OCI-LY1 (cell line): ENCODE data around the gene PRRC2B.

ENCODE experiments used
- H2AFZ ChIP-seq: fragments of 200-600 bp; sonication (generic), shearing (Covaris generic); 2 replicates; pipeline ENCODE4 v1.6.0; 2014; ENCODE audit warnings: antibody characterized with exemption, mild to moderate bottlenecking, low read length
- H3F3A ChIP-seq: fragments of 200-600 bp; sonication (generic), shearing (Covaris generic); 2 replicates; pipeline ENCODE4 v1.6.0; 2014; ENCODE audit warnings: mild to moderate bottlenecking, antibody characterized with exemption, low read length, moderate library complexity; ENCODE audit not compliant: insufficient read depth
- H3K27ac ChIP-seq: fragments of 200-600 bp; sonication (generic); 2 replicates; pipeline ENCODE4 v1.5.1; 2014; ENCODE audit warnings: low read length, mixed run types, mild to moderate bottlenecking, low read depth; ENCODE audit not compliant: poor library complexity, severe bottlenecking
- H3K27me3 ChIP-seq: fragments of 200-600 bp; sonication (generic); 2 replicates; pipeline ENCODE4 v1.6.0; 2014; ENCODE audit warnings: antibody characterized with exemption, mild to moderate bottlenecking, low read length, moderate library complexity; ENCODE audit not compliant: insufficient read depth
- H3K36me3 ChIP-seq: fragments of 200-600 bp; sonication (generic); 2 replicates; pipeline ENCODE4 v1.6.1; 2014; ENCODE audit warnings: mild to moderate bottlenecking, antibody characterized with exemption, low read length, moderate library complexity, mixed read lengths; ENCODE audit not compliant: insufficient read depth
- H3K4me1 ChIP-seq: fragments of 200-600 bp; sonication (generic); 2 replicates; pipeline ENCODE4 v1.5.1; 2014; ENCODE audit warnings: mild to moderate bottlenecking, low read length, moderate library complexity; ENCODE audit not compliant: insufficient read depth, severe bottlenecking
- H3K4me2 ChIP-seq: fragments of 200-600 bp; sonication (generic), shearing (Covaris generic); 2 replicates; pipeline ENCODE4 v1.6.1; 2014; ENCODE audit warnings: low read length
- H3K4me3 ChIP-seq: fragments of 200-600 bp; sonication (generic); 2 replicates; pipeline ENCODE4 v1.5.1; 2014; ENCODE audit warnings: low read length, low read depth, mild to moderate bottlenecking, mixed read lengths; ENCODE audit not compliant: poor library complexity, severe bottlenecking
- H3K79me2 ChIP-seq: fragments of 200-600 bp; shearing (Covaris generic); 2 replicates; pipeline ENCODE4 v1.6.1; 2016; ENCODE audit warnings: mixed run types, low read length, mixed read lengths; ENCODE audit not compliant: insufficient read depth
- H3K9ac ChIP-seq: fragments of 200-600 bp; sonication (generic), shearing (Covaris generic); 2 replicates; pipeline ENCODE4 v1.6.1; 2014; ENCODE audit warnings: mild to moderate bottlenecking, low read length, mixed read lengths
- H3K9me2 ChIP-seq: fragments of 200-600 bp; sonication (generic), shearing (Covaris generic); 2 replicates; pipeline ENCODE4 v1.6.1; 2014; ENCODE audit warnings: low read depth, mild to moderate bottlenecking, low read length, mixed read lengths
- H3K9me3 ChIP-seq: fragments of 200-600 bp; shearing (Covaris generic); 2 replicates; pipeline ENCODE4 v1.6.1; 2014; ENCODE audit warnings: low read length, mixed read lengths
- H4K20me1 ChIP-seq: fragments of 200-600 bp; sonication (generic), shearing (Covaris generic); 2 replicates; pipeline ENCODE4 v1.6.0; 2016; ENCODE audit warnings: mild to moderate bottlenecking, low read length; ENCODE audit not compliant: insufficient read depth
- EZH2 ChIP-seq: fragments of 200-600 bp; sonication (generic), shearing (Covaris generic); IDR thresholded peaks from 2 replicates; pipeline ENCODE4 v1.8.0; 2017; ENCODE audit warnings: borderline replicate concordance, mixed run types, mild to moderate bottlenecking, antibody characterized with exemption, low read length, moderate library complexity, mixed read lengths
- TF ChIP-seq, protein P1 (sequence below): fragments of 200-600 bp; sonication (generic), shearing (Covaris generic); IDR thresholded peaks from 2 replicates; pipeline ENCODE4 v1.5.1; 2017; ENCODE audit warnings: mild to moderate bottlenecking, antibody characterized with exemption, low read length, moderate library complexity, mixed read lengths

The PRRC2B gene

DNA sequence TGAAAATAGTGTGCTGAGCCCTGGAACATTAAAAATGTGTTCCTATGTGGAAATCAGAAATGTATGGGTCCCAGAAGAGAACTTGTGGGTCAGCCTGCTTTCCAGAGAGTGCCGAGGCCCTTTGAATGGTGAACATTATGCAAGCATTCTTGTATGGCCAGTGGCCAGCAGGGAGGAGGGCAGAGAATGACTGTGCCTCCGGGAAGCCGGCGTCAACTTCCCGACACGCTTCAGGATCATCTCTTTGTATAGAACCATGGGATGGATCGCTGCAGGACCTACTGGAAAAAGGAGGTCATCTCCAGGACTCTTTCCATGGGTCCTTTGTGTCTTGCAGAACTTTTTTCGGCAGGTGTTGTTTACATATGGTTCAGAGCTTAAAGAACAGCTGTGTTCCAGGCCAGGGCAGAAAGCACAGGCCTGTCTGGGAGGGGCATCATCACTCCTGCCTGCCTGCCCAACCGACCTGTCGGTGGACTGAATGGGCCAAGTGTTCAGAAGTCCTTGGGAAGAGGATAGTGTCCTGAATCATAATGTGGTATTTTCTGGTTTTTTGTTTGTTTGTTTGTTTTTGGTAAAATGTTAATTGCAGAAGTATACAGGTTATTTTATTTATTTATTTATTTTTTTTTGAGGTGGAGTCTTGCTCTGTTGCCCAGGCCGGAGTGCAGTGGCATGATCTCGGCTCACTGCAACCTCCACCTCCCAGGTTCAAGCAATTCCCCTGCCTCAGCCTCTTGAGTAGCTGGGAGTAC is 9.0 kb downstream of the PRRC2B start:
- no peak for TF ChIP-seq EZH2
- TF ChIP-seq, protein P1, sequence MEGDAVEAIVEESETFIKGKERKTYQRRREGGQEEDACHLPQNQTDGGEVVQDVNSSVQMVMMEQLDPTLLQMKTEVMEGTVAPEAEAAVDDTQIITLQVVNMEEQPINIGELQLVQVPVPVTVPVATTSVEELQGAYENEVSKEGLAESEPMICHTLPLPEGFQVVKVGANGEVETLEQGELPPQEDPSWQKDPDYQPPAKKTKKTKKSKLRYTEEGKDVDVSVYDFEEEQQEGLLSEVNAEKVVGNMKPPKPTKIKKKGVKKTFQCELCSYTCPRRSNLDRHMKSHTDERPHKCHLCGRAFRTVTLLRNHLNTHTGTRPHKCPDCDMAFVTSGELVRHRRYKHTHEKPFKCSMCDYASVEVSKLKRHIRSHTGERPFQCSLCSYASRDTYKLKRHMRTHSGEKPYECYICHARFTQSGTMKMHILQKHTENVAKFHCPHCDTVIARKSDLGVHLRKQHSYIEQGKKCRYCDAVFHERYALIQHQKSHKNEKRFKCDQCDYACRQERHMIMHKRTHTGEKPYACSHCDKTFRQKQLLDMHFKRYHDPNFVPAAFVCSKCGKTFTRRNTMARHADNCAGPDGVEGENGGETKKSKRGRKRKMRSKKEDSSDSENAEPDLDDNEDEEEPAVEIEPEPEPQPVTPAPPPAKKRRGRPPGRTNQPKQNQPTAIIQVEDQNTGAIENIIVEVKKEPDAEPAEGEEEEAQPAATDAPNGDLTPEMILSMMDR, result no peak
- Histone ChIP-seq H4K20me1 (no peaks in the 10 kb centered on the region), H3F3A (no peaks in the 10 kb centered on the region; the same call in 1 of the 2 replicates), H3K4me3 (peak overlapping the region; percentile 25), H3K9me2 (no peaks in the 10 kb centered on the region), H3K9ac (no peak overlapping the region; the same call in 1 of the 2 replicates), H3K4me1 (peaks cover 97% of the 10 kb centered on the region), H3K9me3 (no peaks in the 10 kb centered on the region), H3K27me3 (no peaks in the 10 kb centered on the region), H3K36me3 (no peaks in the 10 kb centered on the region; the same call in 1 of the 2 replicates), H2AFZ (no peak overlapping the region), H3K79me2 (peaks cover 99% of the 10 kb centered on the region), H3K27ac (peak overlapping the region; percentile 82), H3K4me2 (peak overlapping the region; percentile 55)

DNA sequence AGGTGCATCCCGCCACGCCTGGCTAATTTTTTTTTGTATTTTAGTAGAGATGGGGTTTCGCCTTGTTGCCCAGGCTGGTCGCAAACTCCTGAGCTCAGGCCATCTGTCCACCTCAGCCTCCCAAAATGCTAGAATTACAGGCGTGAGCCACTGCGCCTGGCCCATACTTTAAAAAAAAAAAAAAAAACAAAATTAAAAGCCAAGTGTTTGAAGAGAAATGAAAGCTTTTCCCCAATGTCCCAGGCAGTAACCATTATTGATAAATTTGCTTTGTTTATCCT is 9.5 kb downstream of the PRRC2B start:
- H4K20me1 ChIP-seq, result no peaks in the 10 kb centered on the region
- no peaks in the 10 kb centered on the region for H3K9me2 ChIP-seq
- peak overlapping the region; percentile 82 for H3K27ac ChIP-seq
- no peaks in the 10 kb centered on the region; the same call in 1 of the 2 replicates for H3K36me3 ChIP-seq
- no peak overlapping the region for H2AFZ ChIP-seq
- no peaks in the 10 kb centered on the region for H3F3A ChIP-seq
- no peaks in the 10 kb centered on the region for H3K27me3 ChIP-seq
- peak overlapping the region; percentile 8; the same call in 1 of the 2 replicates for H3K4me2 ChIP-seq
- no peaks in the 10 kb centered on the region for H3K9me3 ChIP-seq
- peaks cover 97% of the 10 kb centered on the region for H3K4me1 ChIP-seq
- H3K9ac ChIP-seq, result no peak overlapping the region
- peaks cover 99% of the 10 kb centered on the region for H3K79me2 ChIP-seq
- TF ChIP-seq, protein P1, result no peak
- TF ChIP-seq EZH2, result no peak
- no peak overlapping the region for H3K4me3 ChIP-seq

DNA sequence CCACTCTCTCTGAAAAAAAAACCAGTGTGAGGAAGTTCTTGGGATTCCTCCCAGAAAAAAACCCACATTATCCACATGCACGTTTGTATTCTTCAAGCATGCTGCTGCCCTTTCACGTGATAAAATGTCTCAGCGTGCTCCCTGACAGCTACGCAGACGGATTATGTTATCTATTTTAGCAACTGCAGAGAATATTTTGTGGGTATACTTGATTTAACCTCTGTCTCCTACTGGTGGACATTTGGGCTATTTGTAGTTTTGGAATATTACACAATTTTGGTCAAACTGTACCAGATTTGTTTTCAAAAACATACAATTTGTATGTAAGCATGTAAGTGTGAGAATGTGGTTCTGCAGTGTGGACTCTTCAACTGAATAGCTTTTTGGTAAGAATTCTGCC is 10.7 kb downstream of the PRRC2B start:
- TF ChIP-seq, protein P1, result no peak
- no peak for TF ChIP-seq EZH2

More for the DNA sequence above, 10.7 kb downstream of the PRRC2B start:
- peaks cover 100% of the 10 kb centered on the region for H3K4me1 ChIP-seq
- no peak overlapping the region for H2AFZ ChIP-seq
- peaks cover 99% of the 10 kb centered on the region for H3K79me2 ChIP-seq
- peak overlapping the region; percentile 82 for H3K27ac ChIP-seq
- H3K36me3 ChIP-seq, result no peaks in the 10 kb centered on the region; the same call in 1 of the 2 replicates
- no peaks in the 10 kb centered on the region for H3K9me2 ChIP-seq
- H3K4me3 ChIP-seq, result peak overlapping the region; percentile 47
- H3K9me3 ChIP-seq, result no peaks in the 10 kb centered on the region
- no peaks in the 10 kb centered on the region for H3K27me3 ChIP-seq
- peak overlapping the region; percentile 54; the same call in 1 of the 2 replicates for H3K9ac ChIP-seq
- no peaks in the 10 kb centered on the region for H3F3A ChIP-seq
- no peaks in the 10 kb centered on the region for H4K20me1 ChIP-seq
- peak overlapping the region; percentile 79 for H3K4me2 ChIP-seq
